Measurements from ENCODE around the gene SOCS7.

Gene SOCS7

DNA sequence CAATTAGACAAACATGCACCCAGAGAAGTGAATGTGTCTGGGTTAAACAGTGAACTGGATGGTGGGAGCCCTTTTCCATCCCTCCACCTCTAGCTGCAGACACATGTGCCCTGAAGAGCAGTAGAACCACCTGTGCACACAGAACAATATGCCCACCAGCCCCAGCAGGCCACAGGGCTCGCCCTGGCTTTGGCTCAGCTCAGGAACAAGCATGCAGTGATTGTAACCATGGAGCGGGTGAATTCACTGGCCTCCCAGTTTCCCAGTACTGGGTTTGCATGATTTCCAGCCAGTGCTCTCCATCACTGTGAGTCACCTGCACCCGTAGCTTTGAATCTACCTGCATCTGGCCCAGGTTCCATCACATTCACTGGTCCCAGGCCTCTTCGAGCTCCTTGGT lies 13.1 kb upstream of the SOCS7 start:
- WGBS, 2 experiments (ENCODE audit: insufficient coverage in 2 of 2): 89 to 93% methylated on average over 4 of the region's 4 CpGs
- H3K4me3 ChIP-seq (ENCODE audit: extremely low read depth, insufficient read depth, low read length, poor library complexity, severe bottlenecking): no peak overlapping the region
- no peak overlapping the region for H3K27ac ChIP-seq (ENCODE audit: low read depth, low read length, severe bottlenecking)
- no peaks in the 10 kb centered on the region for H3K36me3 ChIP-seq (ENCODE audit: control insufficient read depth, insufficient read depth, low read length)
- no peaks in the 10 kb centered on the region for H3K9me3 ChIP-seq (ENCODE audit: control insufficient read depth, low read length)
- H3K4me1 ChIP-seq (ENCODE audit: control insufficient read depth, insufficient read depth, low read length, poor library complexity, severe bottlenecking): no peaks in the 10 kb centered on the region

GRCh38 chr17:38339891-38340290 lies 11.8 kb upstream of the SOCS7 start:
- no peak overlapping the region for H3K27ac ChIP-seq (ENCODE audit: low read depth, low read length, severe bottlenecking)
- no peaks in the 10 kb centered on the region for H3K9me3 ChIP-seq (ENCODE audit: control insufficient read depth, low read length)
- no peaks in the 10 kb centered on the region for H3K36me3 ChIP-seq (ENCODE audit: control insufficient read depth, insufficient read depth, low read length)
- no peak overlapping the region for H3K4me3 ChIP-seq (ENCODE audit: extremely low read depth, insufficient read depth, low read length, poor library complexity, severe bottlenecking)
- no peaks in the 10 kb centered on the region for H3K4me1 ChIP-seq (ENCODE audit: control insufficient read depth, insufficient read depth, low read length, poor library complexity, severe bottlenecking)

- Histone ChIP-seq H3K36me3 (ENCODE audit: control insufficient read depth, insufficient read depth, low read length) (no peaks in the 10 kb centered on the region), H3K4me3 (ENCODE audit: extremely low read depth, insufficient read depth, low read length, poor library complexity, severe bottlenecking) (no peak overlapping the region), H3K9me3 (ENCODE audit: control insufficient read depth, low read length) (no peaks in the 10 kb centered on the region), H3K4me1 (ENCODE audit: control insufficient read depth, insufficient read depth, low read length, poor library complexity, severe bottlenecking) (no peaks in the 10 kb centered on the region), H3K27ac (ENCODE audit: low read depth, low read length, severe bottlenecking) (no peak overlapping the region)
- WGBS, 2 experiments (ENCODE audit: insufficient coverage in 2 of 2): 57 to 73% methylated on average over 1 to 3 of the region's 5 CpGs
Measured at GRCh38 chr17:38341035-38341721, 10.5 kb upstream of the SOCS7 start.

DNA sequence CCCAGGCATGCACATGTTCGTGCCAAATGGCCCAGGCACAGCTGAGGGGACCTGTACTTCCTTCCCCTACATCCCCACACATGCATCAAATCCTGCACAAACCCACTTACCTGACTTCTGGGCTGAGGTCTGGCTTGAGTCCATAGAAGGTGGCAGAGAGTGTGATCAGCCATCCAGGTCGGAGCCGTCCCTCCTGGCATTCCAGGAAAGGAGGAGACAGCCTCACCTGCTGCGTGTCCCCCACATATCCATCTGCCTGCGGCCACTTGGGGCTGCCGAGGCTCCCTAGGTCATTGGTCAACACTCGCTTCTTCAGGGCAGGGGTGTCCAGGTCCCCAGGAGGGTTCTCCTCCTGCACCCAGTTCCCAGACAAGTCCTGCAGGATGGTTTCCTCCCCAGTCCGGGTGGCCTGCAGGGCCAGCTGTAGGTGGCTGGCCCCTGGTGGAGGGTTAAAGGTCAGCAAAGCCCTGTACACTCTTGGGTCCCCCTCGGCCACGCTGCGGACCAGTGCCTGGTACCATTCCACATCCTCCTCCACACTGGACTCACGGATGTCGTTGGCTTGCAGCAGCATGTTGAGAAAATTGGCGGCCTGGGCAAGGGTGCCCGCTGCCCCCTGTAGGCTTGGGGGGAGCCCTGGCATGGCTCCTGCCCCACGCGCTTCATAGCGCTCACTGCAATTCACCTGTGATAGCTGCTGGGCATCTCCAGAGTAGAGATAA lies 8.6 kb upstream of the SOCS7 start:
- no peaks in the 10 kb centered on the region for H3K9me3 ChIP-seq (ENCODE audit: control insufficient read depth, low read length)
- H3K36me3 ChIP-seq (ENCODE audit: control insufficient read depth, insufficient read depth, low read length): no peaks in the 10 kb centered on the region
- 88 to 92% methylated on average over 15 to 17 of the region's 18 CpGs for WGBS, 2 experiments (ENCODE audit: insufficient coverage in 2 of 2)
- H3K4me1 ChIP-seq (ENCODE audit: control insufficient read depth, insufficient read depth, low read length, poor library complexity, severe bottlenecking): no peaks in the 10 kb centered on the region
- H3K4me3 ChIP-seq (ENCODE audit: extremely low read depth, insufficient read depth, low read length, poor library complexity, severe bottlenecking): no peak overlapping the region
- H3K27ac ChIP-seq (ENCODE audit: low read depth, low read length, severe bottlenecking): no peak overlapping the region

DNA sequence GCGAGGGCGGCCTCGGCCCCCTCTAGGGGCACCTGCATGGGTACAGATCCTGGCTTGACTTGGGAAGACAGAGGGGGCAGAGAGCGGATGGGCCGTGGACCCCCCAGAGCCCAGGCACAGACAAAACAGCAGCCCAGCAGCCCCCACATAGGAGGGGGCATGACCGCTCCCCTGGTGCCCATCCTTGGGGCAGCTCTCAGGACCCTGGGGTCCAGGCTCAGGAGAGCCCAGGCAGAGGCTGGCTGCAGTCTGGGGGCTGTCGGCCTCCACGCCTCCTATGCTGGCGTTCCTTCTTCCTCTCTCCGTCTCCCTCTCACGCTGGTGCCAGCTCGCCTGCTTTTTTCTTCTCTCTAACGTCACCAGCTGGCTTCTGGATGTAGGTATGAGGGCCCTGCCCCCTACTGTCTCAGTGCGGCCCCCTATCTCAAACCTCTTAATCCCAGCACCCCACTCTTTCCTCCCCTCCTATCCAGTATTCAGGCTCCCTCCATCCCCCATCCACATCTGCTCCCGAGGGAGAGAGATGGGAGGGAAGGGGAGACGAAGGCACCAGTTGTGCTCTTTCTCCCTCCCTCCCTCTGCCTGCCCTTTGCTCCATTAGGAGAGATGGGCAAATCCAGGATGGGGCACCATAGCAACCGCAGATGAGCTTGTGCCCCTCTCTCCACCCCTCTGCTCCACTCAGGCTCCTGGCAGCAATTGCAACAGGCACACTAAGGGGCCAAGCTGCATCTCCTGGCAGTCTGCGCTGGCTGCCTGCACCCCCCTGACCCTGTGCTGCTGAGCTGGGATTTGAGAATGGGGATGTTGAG lies 7.8 kb upstream of the SOCS7 start, which contains the start of gene GPR179:
Gene GPR179 (minus strand): TSS at position 349 of the 812 bp plus-strand sequence. CDS start 167 bp downstream, at position 182.
- Histone ChIP-seq H3K36me3 (ENCODE audit: control insufficient read depth, insufficient read depth, low read length) (no peaks in the 10 kb centered on the region), H3K4me1 (ENCODE audit: control insufficient read depth, insufficient read depth, low read length, poor library complexity, severe bottlenecking) (no peaks in the 10 kb centered on the region), H3K9me3 (ENCODE audit: control insufficient read depth, low read length) (no peaks in the 10 kb centered on the region), H3K27ac (ENCODE audit: low read depth, low read length, severe bottlenecking) (no peak within 1 kb of the TSS), H3K4me3 (ENCODE audit: extremely low read depth, insufficient read depth, low read length, poor library complexity, severe bottlenecking) (no peak within 1 kb of the TSS)
- WGBS, 2 experiments (ENCODE audit: insufficient coverage in 2 of 2): 90 to 94% methylated on average over 7 to 15 of the region's 18 CpGs

DNA sequence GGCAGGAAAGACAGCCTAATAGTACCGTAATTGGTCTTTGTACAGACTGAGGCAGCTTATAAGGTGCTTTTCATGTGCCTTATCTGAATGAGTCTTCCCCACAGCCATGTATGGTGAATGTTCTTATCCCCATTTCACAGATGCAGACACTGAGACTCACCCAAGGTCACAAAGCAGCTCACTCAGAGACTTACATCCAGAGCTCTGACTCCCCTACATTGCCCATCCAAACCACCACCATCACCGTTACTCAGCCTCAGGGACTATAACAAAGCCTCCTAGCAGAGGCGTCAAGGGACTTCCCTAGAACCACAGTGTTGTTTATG lies 7.3 kb upstream of the SOCS7 start:
- 100% methylated on average over 2 to 3 of the region's 3 CpGs for WGBS, 2 experiments (ENCODE audit: insufficient coverage in 2 of 2)
- no peaks in the 10 kb centered on the region for H3K9me3 ChIP-seq (ENCODE audit: control insufficient read depth, low read length)
- H3K4me3 ChIP-seq (ENCODE audit: extremely low read depth, insufficient read depth, low read length, poor library complexity, severe bottlenecking): no peak overlapping the region
- H3K4me1 ChIP-seq (ENCODE audit: control insufficient read depth, insufficient read depth, low read length, poor library complexity, severe bottlenecking): no peaks in the 10 kb centered on the region
- no peaks in the 10 kb centered on the region for H3K36me3 ChIP-seq (ENCODE audit: control insufficient read depth, insufficient read depth, low read length)
- no peak overlapping the region for H3K27ac ChIP-seq (ENCODE audit: low read depth, low read length, severe bottlenecking)

DNA sequence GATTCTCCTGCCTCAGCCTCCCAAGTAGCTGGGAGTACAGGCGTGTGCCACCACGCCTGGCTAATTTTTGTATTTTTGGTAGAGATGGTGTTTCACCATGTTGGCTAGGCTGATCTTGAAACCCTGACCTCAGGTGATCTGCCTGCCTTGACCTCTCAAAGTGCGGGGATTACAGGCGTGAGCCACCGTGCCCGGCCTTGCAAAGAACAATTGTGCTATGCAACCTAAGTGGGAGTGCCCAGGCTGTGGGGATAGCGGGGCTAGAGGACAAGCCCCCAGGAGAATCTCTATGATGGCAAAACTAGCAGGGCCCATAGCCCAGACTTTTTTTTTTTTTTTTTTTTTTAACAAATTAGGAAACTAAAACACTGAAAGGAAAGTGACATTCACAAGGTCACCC lies 5.9 kb upstream of the SOCS7 start:
- Histone ChIP-seq H3K4me3 (ENCODE audit: extremely low read depth, insufficient read depth, low read length, poor library complexity, severe bottlenecking) (no peak overlapping the region), H3K36me3 (ENCODE audit: control insufficient read depth, insufficient read depth, low read length) (no peaks in the 10 kb centered on the region), H3K4me1 (ENCODE audit: control insufficient read depth, insufficient read depth, low read length, poor library complexity, severe bottlenecking) (no peaks in the 10 kb centered on the region), H3K9me3 (ENCODE audit: control insufficient read depth, low read length) (no peaks in the 10 kb centered on the region), H3K27ac (ENCODE audit: low read depth, low read length, severe bottlenecking) (no peak overlapping the region)
- WGBS, 2 experiments (ENCODE audit: insufficient coverage in 2 of 2): 92 to 100% methylated on average over 4 of the region's 7 CpGs

GRCh38 chr17:38349097-38349730 lies 2.4 kb upstream of the SOCS7 start:
- Histone ChIP-seq H3K4me1 (ENCODE audit: control insufficient read depth, insufficient read depth, low read length, poor library complexity, severe bottlenecking) (no peaks in the 10 kb centered on the region), H3K9me3 (ENCODE audit: control insufficient read depth, low read length) (no peaks in the 10 kb centered on the region), H3K4me3 (ENCODE audit: extremely low read depth, insufficient read depth, low read length, poor library complexity, severe bottlenecking) (no peak overlapping the region), H3K27ac (ENCODE audit: low read depth, low read length, severe bottlenecking) (no peak overlapping the region), H3K36me3 (ENCODE audit: control insufficient read depth, insufficient read depth, low read length) (no peaks in the 10 kb centered on the region)
- WGBS, 2 experiments (ENCODE audit: insufficient coverage in 2 of 2): 24 to 38% methylated on average over 3 to 6 of the region's 8 CpGs

DNA sequence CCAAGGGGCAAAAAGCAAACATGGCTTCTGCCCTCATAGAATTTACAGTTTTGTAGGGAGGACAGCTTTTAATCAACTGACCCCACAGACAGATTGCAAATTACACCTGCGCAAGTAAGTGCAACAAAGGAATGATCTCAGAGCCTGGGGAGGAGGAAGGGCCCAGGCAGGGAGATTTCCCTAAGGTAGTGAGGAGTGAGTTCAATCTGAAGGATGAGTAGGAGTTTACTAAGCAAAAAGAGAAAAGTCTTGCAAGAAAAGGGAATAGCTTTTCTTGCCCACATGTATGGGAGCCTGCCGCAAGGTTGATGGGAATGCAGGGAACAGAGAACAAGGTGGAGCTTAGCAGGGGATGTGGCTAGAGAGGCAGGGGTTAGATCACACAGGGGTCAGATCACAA lies 1.6 kb upstream of the SOCS7 start:
- no peak overlapping the region for H3K27ac ChIP-seq (ENCODE audit: low read depth, low read length, severe bottlenecking)
- WGBS, 2 experiments (ENCODE audit: insufficient coverage in 2 of 2): 95 to 100% methylated on average over 2 of the region's 2 CpGs
- H3K36me3 ChIP-seq (ENCODE audit: control insufficient read depth, insufficient read depth, low read length): no peaks in the 10 kb centered on the region
- no peak overlapping the region for H3K4me3 ChIP-seq (ENCODE audit: extremely low read depth, insufficient read depth, low read length, poor library complexity, severe bottlenecking)
- no peaks in the 10 kb centered on the region for H3K9me3 ChIP-seq (ENCODE audit: control insufficient read depth, low read length)
- peaks cover 2% of the 10 kb centered on the region for H3K4me1 ChIP-seq (ENCODE audit: control insufficient read depth, insufficient read depth, low read length, poor library complexity, severe bottlenecking)

GRCh38 chr17:38352245-38353085 lies 821 bp downstream of the SOCS7 start:
- H3K27ac ChIP-seq (ENCODE audit: low read depth, low read length, severe bottlenecking): no peak overlapping the region
- peak overlapping the region; percentile 71 for H3K4me3 ChIP-seq (ENCODE audit: extremely low read depth, insufficient read depth, low read length, poor library complexity, severe bottlenecking)
- H3K4me1 ChIP-seq (ENCODE audit: control insufficient read depth, insufficient read depth, low read length, poor library complexity, severe bottlenecking): peaks cover 2% of the 10 kb centered on the region
- H3K9me3 ChIP-seq (ENCODE audit: control insufficient read depth, low read length): no peaks in the 10 kb centered on the region
- H3K36me3 ChIP-seq (ENCODE audit: control insufficient read depth, insufficient read depth, low read length): no peaks in the 10 kb centered on the region
- 1 to 2% methylated on average over 53 to 61 of the region's 72 CpGs for WGBS, 2 experiments (ENCODE audit: insufficient coverage in 2 of 2)
